GM12801 (cell line): ENCODE measurements around the gene CHAF1A.

ENCODE experiments used
- TF ChIP-seq, protein P1 (sequence below): IDR thresholded peaks from one replicate; pipeline ENCODE4 v1.5.1; 2011; ENCODE audit warnings: control low read depth; ENCODE audit not compliant: insufficient read length; ENCODE audit errors: extremely low read depth

Gene CHAF1A

DNA sequence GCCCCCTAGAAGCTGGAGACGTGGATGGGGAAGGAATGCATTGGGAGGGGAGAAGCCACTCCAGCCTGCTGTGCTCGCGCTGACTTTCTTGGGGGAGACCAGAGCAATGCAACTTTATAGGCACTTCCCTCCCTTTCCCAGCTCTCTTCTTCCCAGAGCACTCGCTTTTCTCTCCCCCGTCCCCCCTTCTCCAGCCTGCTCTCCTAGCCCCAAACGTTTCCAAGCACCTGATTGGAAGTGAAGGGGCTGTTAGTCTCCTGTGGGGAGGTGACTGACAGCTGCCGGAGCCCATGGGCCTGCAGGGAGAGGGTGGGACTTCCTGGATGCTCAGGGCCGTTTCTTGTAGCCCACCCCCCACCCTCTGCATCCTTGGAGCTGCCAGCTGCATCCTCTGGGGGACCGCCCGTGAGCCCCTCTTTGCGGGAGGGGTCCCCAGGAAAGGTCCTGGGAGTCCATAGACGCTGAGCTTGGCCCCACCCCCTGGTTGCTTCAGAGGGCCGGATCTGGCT is 72.1 kb downstream of the CHAF1A start:
- TF ChIP-seq, protein P1, sequence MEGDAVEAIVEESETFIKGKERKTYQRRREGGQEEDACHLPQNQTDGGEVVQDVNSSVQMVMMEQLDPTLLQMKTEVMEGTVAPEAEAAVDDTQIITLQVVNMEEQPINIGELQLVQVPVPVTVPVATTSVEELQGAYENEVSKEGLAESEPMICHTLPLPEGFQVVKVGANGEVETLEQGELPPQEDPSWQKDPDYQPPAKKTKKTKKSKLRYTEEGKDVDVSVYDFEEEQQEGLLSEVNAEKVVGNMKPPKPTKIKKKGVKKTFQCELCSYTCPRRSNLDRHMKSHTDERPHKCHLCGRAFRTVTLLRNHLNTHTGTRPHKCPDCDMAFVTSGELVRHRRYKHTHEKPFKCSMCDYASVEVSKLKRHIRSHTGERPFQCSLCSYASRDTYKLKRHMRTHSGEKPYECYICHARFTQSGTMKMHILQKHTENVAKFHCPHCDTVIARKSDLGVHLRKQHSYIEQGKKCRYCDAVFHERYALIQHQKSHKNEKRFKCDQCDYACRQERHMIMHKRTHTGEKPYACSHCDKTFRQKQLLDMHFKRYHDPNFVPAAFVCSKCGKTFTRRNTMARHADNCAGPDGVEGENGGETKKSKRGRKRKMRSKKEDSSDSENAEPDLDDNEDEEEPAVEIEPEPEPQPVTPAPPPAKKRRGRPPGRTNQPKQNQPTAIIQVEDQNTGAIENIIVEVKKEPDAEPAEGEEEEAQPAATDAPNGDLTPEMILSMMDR: no peak

DNA sequence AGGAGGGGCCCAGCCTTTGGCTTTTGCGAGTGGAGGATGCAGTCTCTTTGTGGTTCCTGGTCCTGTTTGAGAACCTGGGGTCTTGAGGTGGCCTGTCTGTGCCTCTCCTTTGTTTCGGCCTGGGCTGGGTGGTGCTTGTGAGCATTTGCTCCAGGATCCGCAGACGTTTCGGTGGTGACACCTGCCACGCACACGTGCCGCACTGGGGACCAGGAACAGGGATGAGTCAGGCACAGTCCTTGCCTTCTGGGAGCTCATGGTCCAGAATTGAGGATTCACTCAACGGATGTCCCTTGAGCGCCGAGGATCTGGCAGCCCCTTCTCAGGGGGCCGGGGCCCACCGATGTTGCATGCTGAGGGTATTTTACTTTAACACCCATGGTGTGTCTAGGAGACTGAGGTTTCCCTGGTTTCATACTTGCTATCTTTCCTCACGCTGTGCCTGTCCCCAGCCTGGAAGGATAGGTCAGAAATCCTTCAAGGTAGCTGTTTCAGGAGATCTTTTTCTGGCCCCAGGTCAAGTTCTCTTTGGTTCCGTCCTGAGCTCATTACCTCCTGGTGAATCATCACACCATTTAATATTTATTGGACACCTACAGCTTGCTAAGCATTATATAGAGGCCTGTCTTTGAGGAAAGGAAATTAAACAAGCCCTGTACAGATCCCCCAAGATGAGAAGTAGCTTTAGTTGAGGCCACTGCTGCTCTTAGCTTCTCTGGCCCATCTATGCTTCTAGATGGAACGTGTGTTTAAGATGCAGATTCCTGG is 74.8 kb downstream of the CHAF1A start:
- TF ChIP-seq, protein P1: no peak

DNA sequence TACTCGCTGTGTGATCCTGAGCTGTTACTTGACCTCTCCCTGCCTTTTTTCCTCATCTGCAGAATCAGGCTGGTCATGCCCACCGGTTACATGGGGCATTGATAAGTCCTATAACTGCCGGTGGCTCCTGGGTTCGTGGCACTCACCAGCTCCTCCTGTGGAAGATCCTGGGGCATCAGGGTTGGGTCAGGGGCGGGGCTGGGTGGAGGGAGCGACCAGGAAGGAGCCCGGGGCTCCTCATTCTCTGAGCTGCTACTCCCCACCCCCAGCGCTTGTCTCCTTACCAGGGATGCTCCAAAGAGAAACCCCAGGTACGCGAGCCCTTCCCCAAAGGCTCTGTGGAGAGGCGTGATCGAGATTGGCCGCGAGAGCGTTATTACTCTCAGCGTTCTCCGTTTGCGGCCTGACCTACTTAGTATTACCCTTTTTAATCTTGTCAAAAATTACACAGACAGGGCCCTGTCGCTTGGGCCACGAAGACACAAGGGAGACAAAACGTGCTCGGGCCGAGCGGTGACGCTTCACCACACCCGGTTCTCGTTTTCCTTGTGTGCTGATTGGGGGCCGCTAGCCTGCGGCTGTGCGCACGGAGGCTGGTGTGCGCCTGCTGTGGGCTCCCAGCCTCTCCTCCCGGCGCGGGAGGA is 80.4 kb downstream of the CHAF1A start:
- TF ChIP-seq, protein P1: no peak

DNA sequence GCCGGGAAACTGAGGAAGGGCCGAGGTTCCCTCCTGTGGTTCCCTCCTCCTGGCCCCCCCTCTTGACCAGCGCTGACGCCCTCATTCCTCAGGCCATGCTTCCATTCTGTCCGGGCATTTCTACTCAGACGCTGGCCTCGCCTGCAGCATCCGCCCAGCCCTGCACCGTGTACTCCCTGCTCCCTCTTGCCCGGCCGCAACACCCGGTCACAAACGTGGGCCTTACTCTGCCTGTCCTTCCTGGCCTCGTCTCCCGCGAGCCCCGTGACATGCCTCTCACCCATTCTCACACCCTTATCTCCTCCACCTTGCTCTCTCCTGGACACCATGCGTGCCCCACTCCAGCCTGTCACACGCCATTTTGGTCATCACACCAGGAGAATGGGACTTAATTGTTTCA is 80.9 kb downstream of the CHAF1A start:
- TF ChIP-seq, protein P1: no peak

DNA sequence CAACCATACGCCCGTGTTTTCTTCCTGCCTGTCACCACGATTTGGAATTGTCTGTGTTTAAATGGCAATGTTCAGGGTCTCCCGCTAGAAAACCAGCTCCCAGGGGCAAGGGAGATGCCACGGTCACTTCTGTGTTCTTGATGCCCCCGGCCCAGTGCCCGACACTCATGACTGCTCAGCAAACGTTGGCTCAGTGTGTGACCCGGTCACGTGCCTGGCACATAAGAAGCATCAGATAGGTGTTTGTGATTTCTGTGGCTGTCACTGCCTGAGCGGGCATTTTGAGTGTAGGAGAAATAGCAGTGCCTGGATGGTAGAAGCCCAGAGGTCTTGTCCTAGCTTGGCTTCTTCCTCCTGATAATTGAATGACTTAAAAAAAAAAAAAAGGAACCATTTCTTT is 85.1 kb downstream of the CHAF1A start:
- TF ChIP-seq, protein P1: no peak

DNA sequence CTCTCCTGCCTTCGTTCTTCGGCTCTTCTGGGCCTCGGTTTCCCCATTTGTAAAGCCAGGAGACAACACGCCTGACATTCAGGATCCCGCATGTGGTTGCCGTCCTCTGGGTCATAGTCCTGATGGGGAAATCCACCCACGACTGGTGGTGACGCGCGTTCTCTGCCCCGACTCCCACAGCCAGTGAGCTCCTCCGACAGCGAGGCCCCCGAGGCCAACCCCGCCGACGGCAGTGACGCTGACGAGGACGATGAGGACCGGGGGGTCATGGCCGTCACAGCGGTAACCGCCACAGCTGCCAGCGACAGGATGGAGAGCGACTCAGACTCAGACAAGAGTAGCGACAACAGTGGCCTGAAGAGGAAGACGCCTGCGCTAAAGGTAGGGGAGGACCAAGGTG is 86.1 kb downstream of the CHAF1A start:
- TF ChIP-seq, protein P1: no peak

DNA sequence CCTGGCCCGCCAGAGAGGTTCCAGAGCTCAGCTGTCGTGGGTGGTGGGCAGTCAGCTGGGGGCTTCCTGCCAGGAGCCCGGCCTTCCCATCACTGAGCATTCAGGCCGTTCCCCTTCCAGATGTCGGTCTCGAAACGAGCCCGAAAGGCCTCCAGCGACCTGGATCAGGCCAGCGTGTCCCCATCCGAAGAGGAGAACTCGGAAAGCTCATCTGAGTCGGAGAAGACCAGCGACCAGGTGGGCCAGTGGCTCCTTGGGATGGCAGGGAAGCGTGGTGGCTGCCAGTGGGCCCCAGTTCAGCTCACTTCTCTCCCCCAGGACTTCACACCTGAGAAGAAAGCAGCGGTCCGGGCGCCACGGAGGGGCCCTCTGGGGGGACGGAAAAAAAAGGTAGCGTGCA is 89.0 kb downstream of the CHAF1A start:
- TF ChIP-seq, protein P1: no peak
